HCT116 (cell line): Measurements from ENCODE around the gene TULP4. TPM values are rescaled to one million over a fixed set of nuclear protein-coding genes. Genes with fewer than 3 reads are reported as not detected.

Experiments
- ATAC-seq: fragments of 200-7000 bp; cut with Tn5 transposase; 2 replicates; pipeline ENCODE4 v1.9.1; 2020; ENCODE audit warnings: mild to moderate bottlenecking, moderate library complexity
- BruUV-seq: library from RNA; stranded (reverse); fragments of 400-500 nt; replicated peaks from 2 replicates; lab custom pipeline; 2021; lab: Mats Ljungman, UMichigan
- CTCF ChIA-PET: fragments of 300-600 bp; sonication (Branson Sonifier 250); formaldehyde crosslinking; loops from one replicate; lab custom pipeline; 2021; ENCODE audit warnings: antibody characterized with exemption; lab: Charles Lee
- POLR2A ChIA-PET: fragments of 300-600, 350-600 bp; sonication (Branson Sonifier 250); formaldehyde crosslinking; loops from one replicate; lab custom pipeline; 2021; ENCODE audit warnings: antibody characterized with exemption; lab: Charles Lee
- RAD21 ChIA-PET, 2 experiments: fragments of 300-600 bp; sonication (Branson Sonifier 250); formaldehyde crosslinking; loops; one replicate each; lab custom pipeline; 2023; ENCODE audit warnings: low total read pairs in 2 of 2; ENCODE audit not compliant: uncharacterized antibody in 2 of 2, unreplicated experiment in 2 of 2, low non-redundant PET in 1 of 2; lab: Charles Lee
- DNase-seq: peaks from one replicate; pipeline ENCODE4 v3.0.0-alpha.2; 2010; ENCODE audit warnings: low read depth, low spot score
- H2AFZ ChIP-seq: fragments of 200-600 bp; shearing (Covaris generic), sonication (generic); 2 replicates; pipeline ENCODE4 v1.6.1; 2017; ENCODE audit warnings: low read depth, mixed run types, mixed read lengths, antibody characterized with exemption, low read length; ENCODE audit not compliant: poor library complexity, severe bottlenecking
- H3K27ac ChIP-seq: 2 replicates; pipeline ENCODE4 v1.5.1; 2012; ENCODE audit warnings: low read depth, low read length
- H3K27me3 ChIP-seq: fragments of 200-600 bp; sonication (generic); 2 replicates; pipeline ENCODE4 v1.6.1; 2016; ENCODE audit warnings: mixed run types, low read length, mixed read lengths; ENCODE audit not compliant: insufficient read depth
- H3K36me3 ChIP-seq, 2 experiments: fragments of 200-500 bp in 1 of 2; fragments of 200-600 bp in 1 of 2; sonication (Bioruptor generic) in 1 of 2; sonication (generic) in 1 of 2; 2 replicates each; pipeline versions ENCODE4 v1.5.1 to v1.6.1; 2014 to 2016; ENCODE audit warnings: low read length in 2 of 2, inconsistent platforms in 1 of 2, mixed read lengths in 1 of 2, mixed run types in 1 of 2; ENCODE audit not compliant: insufficient read depth in 2 of 2, control insufficient read depth in 1 of 2
- H3K4me1 ChIP-seq, 2 experiments: fragments of 200-600 bp in 1 of 2; sonication (generic) in 1 of 2; 2 replicates each; pipeline versions ENCODE4 v1.5.1 to v1.6.1; 2012 to 2017; ENCODE audit warnings: low read length in 2 of 2, inconsistent platforms in 1 of 2, mild to moderate bottlenecking in 1 of 2, mixed read lengths in 1 of 2, mixed run types in 1 of 2, moderate library complexity in 1 of 2; ENCODE audit not compliant: insufficient read depth in 2 of 2, control insufficient read depth in 1 of 2
- H3K4me2 ChIP-seq: fragments of 200-600 bp; sonication (generic); 2 replicates; pipeline ENCODE4 v1.6.1; 2017; ENCODE audit warnings: mixed run types, low read length, mixed read lengths
- H3K4me3 ChIP-seq, 2 experiments: fragments of 200-600 bp in 1 of 2; sonication (generic) in 1 of 2; replicated peaks in 1 of 2; 2 replicates each; pipeline ENCODE4 v1.5.1; 2011 to 2016; ENCODE audit warnings: low read length in 2 of 2, control low read depth in 1 of 2, low read depth in 1 of 2, mild to moderate bottlenecking in 1 of 2, mixed read lengths in 1 of 2, mixed run types in 1 of 2
- H3K79me2 ChIP-seq: fragments of 200-600 bp; sonication (generic); 2 replicates; pipeline ENCODE4 v1.6.1; 2017; ENCODE audit warnings: mild to moderate bottlenecking, mixed run types, low read length, moderate library complexity, mixed read lengths; ENCODE audit not compliant: insufficient read depth
- H3K9ac ChIP-seq: fragments of 200-600 bp; sonication (generic); 2 replicates; pipeline ENCODE4 v1.6.1; 2016; ENCODE audit warnings: low read length, mixed read lengths
- H3K9me2 ChIP-seq: fragments of 200-600 bp; sonication (generic), shearing (Covaris generic); 2 replicates; pipeline ENCODE4 v1.6.1; 2017; ENCODE audit warnings: mixed run types, mild to moderate bottlenecking, moderate library complexity; ENCODE audit not compliant: insufficient read depth
- H3K9me3 ChIP-seq, 2 experiments: fragments of 200-500 bp in 1 of 2; fragments of 200-600 bp in 1 of 2; sonication (Bioruptor generic) in 1 of 2; sonication (generic) in 1 of 2; 2 replicates each; pipeline ENCODE4 v1.6.1; 2014 to 2017; ENCODE audit warnings: low read length in 2 of 2, mixed read lengths in 2 of 2, inconsistent platforms in 1 of 2, low read depth in 1 of 2, mild to moderate bottlenecking in 1 of 2, mixed run types in 1 of 2, moderate library complexity in 1 of 2; ENCODE audit not compliant: control insufficient read depth in 1 of 2, insufficient read depth in 1 of 2
- H4K20me1 ChIP-seq: fragments of 200-600 bp; sonication (generic), shearing (Covaris generic); 2 replicates; pipeline ENCODE4 v1.6.1; 2017; ENCODE audit warnings: mixed run types, mild to moderate bottlenecking, moderate library complexity; ENCODE audit not compliant: insufficient read depth
- CBX3 ChIP-seq: IDR thresholded peaks from 2 replicates; pipeline ENCODE4 v1.6.1; 2012; ENCODE audit warnings: low read depth
- CEBPB ChIP-seq: IDR thresholded peaks from 2 replicates; pipeline ENCODE4 v1.6.1; 2012; ENCODE audit warnings: low read depth
- CTCF ChIP-seq, 3 experiments: fragments of 200-600 bp in 1 of 3; sonication (generic) in 1 of 3; IDR thresholded peaks in 2 of 3; conservative IDR thresholded peaks in 1 of 3; 2 replicates each; pipeline ENCODE4 v1.5.1; 2012 to 2017; ENCODE audit warnings: low read depth in 2 of 3, low read length in 2 of 3, antibody characterized with exemption in 1 of 3, borderline replicate concordance in 1 of 3, control low read depth in 1 of 3, mild to moderate bottlenecking in 1 of 3, mixed read lengths in 1 of 3, mixed run types in 1 of 3, moderate library complexity in 1 of 3; ENCODE audit not compliant: insufficient read depth in 1 of 3
- ELF1 ChIP-seq: IDR thresholded peaks from 2 replicates; pipeline ENCODE4 v1.6.1; 2012; ENCODE audit warnings: low read depth, borderline replicate concordance
- EZH2 ChIP-seq: fragments of 200-600 bp; sonication (generic); IDR thresholded peaks from 2 replicates; pipeline ENCODE4 v1.6.1; 2017; ENCODE audit warnings: antibody characterized with exemption, mixed run types
- EZH2phosphoT487 ChIP-seq: fragments of 200-600 bp; IDR thresholded peaks from 2 replicates; pipeline ENCODE4 v1.6.1; 2018; ENCODE audit warnings: antibody characterized with exemption, borderline replicate concordance
- JUND ChIP-seq: IDR thresholded peaks from 2 replicates; pipeline ENCODE4 v1.6.1; 2012
- POLR2A ChIP-seq: IDR thresholded peaks from 2 replicates; pipeline ENCODE4 v1.7.0; 2011; ENCODE audit warnings: borderline replicate concordance; ENCODE audit not compliant: insufficient read depth, insufficient read length; ENCODE audit errors: extremely low read depth
- POLR2AphosphoS5 ChIP-seq: IDR thresholded peaks from 2 replicates; pipeline ENCODE4 v1.6.1; 2011; ENCODE audit warnings: mild to moderate bottlenecking, low read depth, low read length, moderate library complexity
- RAD21 ChIP-seq: IDR thresholded peaks from 2 replicates; pipeline ENCODE4 v1.6.1; 2012; ENCODE audit warnings: low read depth, mild to moderate bottlenecking
- SIN3A ChIP-seq: IDR thresholded peaks from 2 replicates; pipeline ENCODE4 v1.6.1; 2012; ENCODE audit warnings: low read depth
- SP1 ChIP-seq: IDR thresholded peaks from 2 replicates; pipeline ENCODE4 v1.6.1; 2012; ENCODE audit warnings: low read depth
- SRF ChIP-seq: IDR thresholded peaks from 2 replicates; pipeline ENCODE4 v1.6.1; 2012; ENCODE audit warnings: low read depth
- YY1 ChIP-seq: IDR thresholded peaks from 2 replicates; pipeline ENCODE4 v1.6.1; 2011; ENCODE audit warnings: low read length, low read depth, moderate library complexity, mild to moderate bottlenecking; ENCODE audit not compliant: insufficient replicate concordance; ENCODE audit errors: extremely low read depth
- ZNF274 ChIP-seq: fragments of 200-500 bp; sonication (Bioruptor generic); IDR thresholded peaks from 2 replicates; pipeline ENCODE4 v1.6.1; 2014; ENCODE audit warnings: mild to moderate bottlenecking, low read depth, low read length, inconsistent platforms
- intact Hi-C: fragments of 100-400 bp; cut with micrococcal nuclease; formaldehyde crosslinking; loops from 2 replicates; pipeline ENCODE4 v1.10.0; 2022
- total RNA-seq: library from RNA; stranded (reverse); gene quantifications from one replicate; pipeline ENCODE4 v1.2.1, GENCODE V29; 2021; ENCODE audit not compliant: unreplicated experiment
- TF ChIP-seq, protein P1 (sequence below): IDR thresholded peaks from 2 replicates; pipeline ENCODE4 v1.6.1; 2012

Gene TULP4
- total RNA-seq, 1 experiment from 2014 or later = 70.8 TPM

DNA sequence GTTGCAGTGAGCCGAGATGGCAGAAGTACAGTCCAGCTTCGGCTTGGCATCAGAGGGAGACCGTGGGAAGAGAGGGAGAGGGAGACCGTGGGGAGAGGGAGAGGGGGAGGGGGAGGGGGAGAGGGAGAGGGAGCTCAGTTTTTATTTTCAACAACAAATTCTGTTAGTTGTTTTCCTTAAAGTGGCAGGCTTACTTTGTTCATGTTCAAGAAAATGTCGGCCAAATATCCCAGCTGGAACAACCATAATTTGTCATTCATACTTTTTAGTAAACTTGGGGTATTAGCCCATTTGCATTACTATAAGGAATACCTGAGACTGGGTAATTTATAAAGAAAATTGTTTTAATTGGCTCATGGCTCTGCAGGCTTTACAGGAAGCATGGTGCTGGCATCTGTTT, 2.5 kb upstream of the TULP4 start:
- peaks cover 0 to 5% of the 10 kb centered on the region in 2 experiments; a peak in 1 of 4 replicates for H3K36me3 ChIP-seq
- intact Hi-C loops = no loop called here
- H3K9me3 ChIP-seq = no peaks in the 10 kb centered on the region
- H3K9me2 ChIP-seq = no peaks in the 10 kb centered on the region
- peaks cover 6% of the 10 kb centered on the region; the same call in 1 of the 2 replicates for H3K79me2 ChIP-seq
- CTCF ChIA-PET = no interaction called here
- TF ChIP-seq POLR2A (no peak), SIN3A (no peak), YY1 (no peak), ZNF274 (no peak), RAD21 (no peak), EZH2 (no peak), CEBPB (no peak), EZH2phosphoT487 (no peak), ELF1 (no peak), CBX3 (no peak), SRF (no peak), POLR2AphosphoS5 (no peak), SP1 (no peak)
- POLR2A ChIA-PET = no interaction called here
- H3K4me1 ChIP-seq = no peaks in the 10 kb centered on the region
- H2AFZ ChIP-seq = no peak overlapping the region
- no peak for DNase-seq
- no peaks in the 10 kb centered on the region for H3K27me3 ChIP-seq
- H3K27ac ChIP-seq = no peak overlapping the region
- no peak overlapping the region for H3K4me3 ChIP-seq
- no peak for ATAC-seq
- RAD21 ChIA-PET = no interaction called here
- no peaks in the 10 kb centered on the region for H4K20me1 ChIP-seq
- no peak overlapping the region for H3K9ac ChIP-seq
- no peak overlapping the region for H3K4me2 ChIP-seq
- no TSS peak for BruUV-seq

DNA sequence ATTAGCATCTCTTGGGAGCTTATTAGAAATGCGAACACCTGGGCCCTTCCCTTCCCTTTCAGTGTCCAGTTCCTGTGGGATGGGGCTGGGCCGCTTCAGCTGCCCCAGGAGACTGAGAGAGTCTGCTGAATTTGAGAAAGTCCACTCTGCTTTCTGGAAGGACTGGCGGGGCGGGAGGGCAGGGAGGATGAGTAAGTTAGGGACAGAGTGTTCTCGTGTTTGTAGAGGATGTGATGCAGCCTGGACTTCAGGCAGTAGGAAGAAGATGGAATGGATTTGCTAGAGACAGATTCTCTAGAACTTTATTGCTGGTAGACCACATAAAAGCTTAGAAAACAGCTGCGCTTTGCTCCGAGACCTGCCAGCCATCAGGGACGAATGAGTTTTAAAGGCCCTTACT, 1.1 kb upstream of the TULP4 start:
- H2AFZ ChIP-seq = no peak overlapping the region
- ChIA-PET RAD21 (no interaction called here), CTCF (no interaction called here), POLR2A (no interaction called here)
- H4K20me1 ChIP-seq = no peaks in the 10 kb centered on the region
- H3K79me2 ChIP-seq = peaks cover 6% of the 10 kb centered on the region; the same call in 1 of the 2 replicates
- DNase-seq = no peak
- BruUV-seq = no TSS peak
- no peak overlapping the region for H3K27ac ChIP-seq
- H3K9me2 ChIP-seq = no peaks in the 10 kb centered on the region
- no peaks in the 10 kb centered on the region for H3K27me3 ChIP-seq
- no peak overlapping the region for H3K4me2 ChIP-seq
- H3K36me3 ChIP-seq = peaks cover 0 to 5% of the 10 kb centered on the region in 2 experiments; a peak in 1 of 4 replicates
- intact Hi-C loops = no loop called here
- no peak for ATAC-seq
- peaks cover 0 to 8% of the 10 kb centered on the region in 2 experiments; a peak in 2 of 4 replicates for H3K4me1 ChIP-seq
- H3K4me3 ChIP-seq = no peak overlapping the region
- H3K9ac ChIP-seq = no peak overlapping the region
- H3K9me3 ChIP-seq = no peaks in the 10 kb centered on the region
- TF ChIP-seq SP1 = no peak
- no peak for TF ChIP-seq ELF1
- no peak for TF ChIP-seq JUND
- no peak for TF ChIP-seq CTCF (IDR thresholded peaks at IDR 0.05 in 2 of 3, conservative IDR thresholded peaks at IDR 0.05 in 1 of 3; ENCODE audit: borderline replicate concordance in 1 of 3, insufficient read depth in 1 of 3, low read depth in 2 of 3, low read length in 2 of 3)
- no peak for TF ChIP-seq ZNF274
- TF ChIP-seq CEBPB = no peak
- no peak for TF ChIP-seq RAD21
- no peak for TF ChIP-seq POLR2A
- no peak for TF ChIP-seq EZH2
- TF ChIP-seq, protein P1, sequence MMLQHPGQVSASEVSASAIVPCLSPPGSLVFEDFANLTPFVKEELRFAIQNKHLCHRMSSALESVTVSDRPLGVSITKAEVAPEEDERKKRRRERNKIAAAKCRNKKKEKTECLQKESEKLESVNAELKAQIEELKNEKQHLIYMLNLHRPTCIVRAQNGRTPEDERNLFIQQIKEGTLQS = no peak
